ENCODE measurements around the gene DDR1.

- no peak for TF ChIP-seq EZH2phosphoT487 (IDR thresholded peaks at IDR 0.05; ENCODE audit: unreplicated experiment)
- no peak for TF ChIP-seq CTCF (conservative IDR thresholded peaks at IDR 0.05; ENCODE audit: low read depth in 2 of 2)
- TF ChIP-seq POLR2AphosphoS5 (IDR thresholded peaks at IDR 0.05; ENCODE audit: low read depth), result no peak
- no peak for TF ChIP-seq ZNF114 (CRISPR knock-in tag; IDR thresholded peaks at IDR 0.05)
- no peak for TF ChIP-seq EZH2 (IDR thresholded peaks at IDR 0.05; ENCODE audit: low read depth, unreplicated experiment)
- TF ChIP-seq, protein P1, sequence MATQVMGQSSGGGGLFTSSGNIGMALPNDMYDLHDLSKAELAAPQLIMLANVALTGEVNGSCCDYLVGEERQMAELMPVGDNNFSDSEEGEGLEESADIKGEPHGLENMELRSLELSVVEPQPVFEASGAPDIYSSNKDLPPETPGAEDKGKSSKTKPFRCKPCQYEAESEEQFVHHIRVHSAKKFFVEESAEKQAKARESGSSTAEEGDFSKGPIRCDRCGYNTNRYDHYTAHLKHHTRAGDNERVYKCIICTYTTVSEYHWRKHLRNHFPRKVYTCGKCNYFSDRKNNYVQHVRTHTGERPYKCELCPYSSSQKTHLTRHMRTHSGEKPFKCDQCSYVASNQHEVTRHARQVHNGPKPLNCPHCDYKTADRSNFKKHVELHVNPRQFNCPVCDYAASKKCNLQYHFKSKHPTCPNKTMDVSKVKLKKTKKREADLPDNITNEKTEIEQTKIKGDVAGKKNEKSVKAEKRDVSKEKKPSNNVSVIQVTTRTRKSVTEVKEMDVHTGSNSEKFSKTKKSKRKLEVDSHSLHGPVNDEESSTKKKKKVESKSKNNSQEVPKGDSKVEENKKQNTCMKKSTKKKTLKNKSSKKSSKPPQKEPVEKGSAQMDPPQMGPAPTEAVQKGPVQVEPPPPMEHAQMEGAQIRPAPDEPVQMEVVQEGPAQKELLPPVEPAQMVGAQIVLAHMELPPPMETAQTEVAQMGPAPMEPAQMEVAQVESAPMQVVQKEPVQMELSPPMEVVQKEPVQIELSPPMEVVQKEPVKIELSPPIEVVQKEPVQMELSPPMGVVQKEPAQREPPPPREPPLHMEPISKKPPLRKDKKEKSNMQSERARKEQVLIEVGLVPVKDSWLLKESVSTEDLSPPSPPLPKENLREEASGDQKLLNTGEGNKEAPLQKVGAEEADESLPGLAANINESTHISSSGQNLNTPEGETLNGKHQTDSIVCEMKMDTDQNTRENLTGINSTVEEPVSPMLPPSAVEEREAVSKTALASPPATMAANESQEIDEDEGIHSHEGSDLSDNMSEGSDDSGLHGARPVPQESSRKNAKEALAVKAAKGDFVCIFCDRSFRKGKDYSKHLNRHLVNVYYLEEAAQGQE (IDR thresholded peaks at IDR 0.05; ENCODE audit: unreplicated experiment), result no peak
Observed at GRCh38 chr6:30917041-30917440, 32.7 kb downstream of the DDR1 start.

Measured in GM23338 (cell line).